Epithelial cell of proximal tubule (primary cell): ENCODE results near the gene KLK4. TPM values are rescaled to one million over a fixed set of nuclear protein-coding genes. Genes with fewer than 3 reads are reported as not detected.

ENCODE experiments used
- DNase-seq: peaks from one replicate; pipeline ENCODE4 v3.0.0-alpha.2; 2011; ENCODE audit warnings: low read depth
- H3K4me3 ChIP-seq: 2 replicates; pipeline ENCODE4 v1.5.1; 2011; ENCODE audit warnings: low read depth, mild to moderate bottlenecking, low read length
- CTCF ChIP-seq: conservative IDR thresholded peaks from 2 replicates; pipeline ENCODE4 v1.5.1; 2012; ENCODE audit warnings: low read depth, mild to moderate bottlenecking, low read length
- total RNA-seq: library from RNA; depleted of rRNA; stranded (reverse); fragments of >200 nt; gene quantifications from 2 replicates; pipeline ENCODE4 v1.2.3, GENCODE V29; 2015

KLK4 gene
- total RNA-seq, 1 donor from 2014 or later = not detected

DNA sequence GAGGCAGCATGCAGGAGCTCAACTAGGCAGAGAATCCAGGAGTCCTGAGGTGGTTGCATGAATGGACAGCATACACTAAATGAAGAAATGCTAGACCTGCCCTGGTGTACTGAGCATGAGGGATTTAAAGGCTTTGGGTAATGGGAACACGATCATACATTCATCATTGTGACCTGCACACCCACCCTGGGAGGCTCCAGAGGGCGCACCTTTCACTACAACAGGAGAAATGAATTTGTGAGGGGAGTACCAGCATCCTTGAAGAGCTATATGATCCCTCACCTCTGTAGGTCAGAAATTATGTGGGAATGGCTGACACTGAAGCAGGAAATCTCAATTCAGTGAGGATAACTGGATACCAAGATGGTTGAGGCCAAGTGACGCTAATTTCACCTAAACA lies 29.0 kb downstream of the KLK4 start:
- DNase-seq = no peak
- no peak for TF ChIP-seq CTCF
- H3K4me3 ChIP-seq = no peak overlapping the region

GRCh38 chr19:50880241-50880640 lies 31.0 kb downstream of the KLK4 start:
- DNase-seq = no peak
- H3K4me3 ChIP-seq = no peak overlapping the region
- no peak for TF ChIP-seq CTCF

GRCh38 chr19:50878851-50879250 lies 32.3 kb downstream of the KLK4 start:
- TF ChIP-seq CTCF = no peak
- no peak for DNase-seq
- no peak overlapping the region for H3K4me3 ChIP-seq

DNA sequence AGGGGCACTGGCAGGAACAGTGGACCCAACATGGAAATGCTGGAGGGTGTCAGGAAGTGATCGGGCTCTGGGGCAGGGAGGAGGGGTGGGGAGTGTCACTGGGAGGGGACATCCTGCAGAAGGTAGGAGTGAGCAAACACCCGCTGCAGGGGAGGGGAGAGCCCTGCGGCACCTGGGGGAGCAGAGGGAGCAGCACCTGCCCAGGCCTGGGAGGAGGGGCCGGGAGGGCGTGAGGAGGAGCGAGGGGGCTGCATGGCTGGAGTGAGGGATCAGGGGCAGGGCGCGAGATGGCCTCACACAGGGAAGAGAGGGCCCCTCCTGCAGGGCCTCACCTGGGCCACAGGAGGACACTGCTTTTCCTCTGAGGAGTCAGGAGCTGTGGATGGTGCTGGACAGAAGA lies 33.9 kb downstream of the KLK4 start:
- H3K4me3 ChIP-seq = no peak overlapping the region
- TF ChIP-seq CTCF = no peak
- DNase-seq = no peak

DNA sequence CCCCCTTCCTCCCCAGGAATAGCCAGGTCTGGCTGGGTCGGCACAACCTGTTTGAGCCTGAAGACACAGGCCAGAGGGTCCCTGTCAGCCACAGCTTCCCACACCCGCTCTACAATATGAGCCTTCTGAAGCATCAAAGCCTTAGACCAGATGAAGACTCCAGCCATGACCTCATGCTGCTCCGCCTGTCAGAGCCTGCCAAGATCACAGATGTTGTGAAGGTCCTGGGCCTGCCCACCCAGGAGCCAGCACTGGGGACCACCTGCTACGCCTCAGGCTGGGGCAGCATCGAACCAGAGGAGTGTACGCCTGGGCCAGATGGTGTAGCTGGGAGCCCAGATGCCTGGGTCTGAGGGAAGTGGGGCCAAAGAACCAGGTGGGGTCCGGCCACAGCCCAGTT lies 34.7 kb downstream of the KLK4 start:
- DNase-seq = no peak
- no peak overlapping the region for H3K4me3 ChIP-seq
- no peak for TF ChIP-seq CTCF

DNA sequence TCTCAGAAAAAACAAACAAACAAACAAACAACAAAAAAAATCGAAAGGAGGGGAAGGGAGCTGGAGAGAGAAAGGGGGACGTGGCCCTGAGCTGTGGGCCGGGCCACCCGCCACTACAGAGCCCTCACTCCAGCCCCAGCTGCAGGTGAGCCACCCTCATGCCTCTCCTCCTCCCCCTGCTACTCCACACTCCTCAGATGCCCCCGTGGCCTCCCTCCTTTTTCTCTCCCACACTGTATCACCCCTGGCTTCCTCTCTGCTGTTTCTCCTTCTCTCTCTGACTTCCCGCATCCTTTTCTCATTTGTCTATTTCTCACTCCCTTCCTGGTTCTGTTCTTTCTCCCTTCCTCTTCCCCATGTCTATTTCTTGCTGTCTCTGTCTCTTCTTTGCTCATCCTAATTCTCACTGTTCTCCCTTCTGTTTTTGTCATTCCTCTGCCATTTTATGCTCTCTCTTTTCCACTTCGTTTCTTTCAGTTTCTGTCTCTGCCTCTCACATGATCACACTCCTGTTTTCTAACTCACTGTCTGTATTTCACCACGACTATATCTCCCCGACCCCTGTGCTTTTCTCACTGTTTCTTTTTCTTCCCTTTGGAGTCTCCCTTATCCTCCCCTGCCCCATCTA lies 35.3 kb downstream of the KLK4 start:
- DNase-seq = no peak
- no peak overlapping the region for H3K4me3 ChIP-seq
- TF ChIP-seq CTCF = no peak

DNA sequence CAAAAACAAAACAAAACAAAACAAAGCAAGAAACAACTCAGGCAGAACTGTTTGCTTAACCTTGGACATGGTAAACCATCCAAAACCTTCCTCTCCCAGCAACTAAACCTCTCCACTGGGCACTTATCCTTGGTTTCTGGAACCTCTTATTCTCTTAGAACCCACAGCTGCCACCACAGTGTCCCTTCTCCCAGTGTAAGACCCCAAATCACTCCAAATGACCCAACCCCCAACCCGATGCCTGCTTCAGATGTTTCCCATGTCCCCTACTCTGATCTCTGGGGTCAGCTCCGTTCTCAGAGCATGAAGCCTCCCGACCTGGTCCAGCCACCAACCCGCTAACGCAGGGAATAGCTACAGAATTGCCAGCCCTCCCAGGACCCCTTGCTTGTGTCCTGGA lies 37.0 kb downstream of the KLK4 start:
- TF ChIP-seq CTCF = no peak
- no peak for DNase-seq
- H3K4me3 ChIP-seq = no peak overlapping the region
